Tongue (tissue), 2 donors: Measurements from ENCODE around the gene SLC45A3. TPM values are rescaled to one million over a fixed set of nuclear protein-coding genes. Genes with fewer than 3 reads are reported as not detected.

Experiments used
- small RNA-seq: library from RNA; depleted of rRNA; stranded (forward); fragments of <200 nt; gene quantifications from one replicate; pipeline ENCODE3, GENCODE V24; 2014; ENCODE audit warnings: low replicate concordance
- total RNA-seq: library from RNA; depleted of rRNA; stranded (reverse); fragments of >200 nt; gene quantifications from one replicate; pipeline ENCODE4 v1.2.3, GENCODE V29; 2014

The SLC45A3 gene
- total RNA-seq, 1 donor from 2014 or later, result 4.2 TPM

Small RNAs within 50 kb of the gene (small RNA-seq; reads per million reads assigned to genes)
- gene RF00017, result not detected

Other genes with a start within 250 kb of the SLC45A3 start
- 0.31 TPM for gene BLACAT1, start 224.5 kb downstream of the SLC45A3 start, total RNA-seq
- 7.7 TPM for gene CDK18, start 175.8 kb downstream of the SLC45A3 start, total RNA-seq
- gene ELK4, start 48.5 kb downstream of the SLC45A3 start, total RNA-seq, result 23.0 TPM
- gene NUCKS1, start 69.7 kb upstream of the SLC45A3 start, total RNA-seq, result 193 TPM
- 5.9 TPM for gene RAB29, start 95.0 kb upstream of the SLC45A3 start, total RNA-seq
- 43.6 TPM for gene SLC41A1, start 132.7 kb upstream of the SLC45A3 start, total RNA-seq
- gene PM20D1, start 169.6 kb upstream of the SLC45A3 start, total RNA-seq, result not detected